GM18505 (cell line): ENCODE measurements around the gene IL1A.

Experiments
- ATAC-seq: cut with Tn5 transposase; IDR thresholded peaks from one replicate; pipeline ENCODE4 v1.9.1; 2021; ENCODE audit not compliant: unreplicated experiment
- POLR2A ChIP-seq: IDR thresholded peaks from 4 replicates; pipeline ENCODE4 v1.6.1; 2011; ENCODE audit warnings: borderline replicate concordance; ENCODE audit not compliant: insufficient read depth, insufficient read length; ENCODE audit errors: extremely low read depth

Gene IL1A

DNA sequence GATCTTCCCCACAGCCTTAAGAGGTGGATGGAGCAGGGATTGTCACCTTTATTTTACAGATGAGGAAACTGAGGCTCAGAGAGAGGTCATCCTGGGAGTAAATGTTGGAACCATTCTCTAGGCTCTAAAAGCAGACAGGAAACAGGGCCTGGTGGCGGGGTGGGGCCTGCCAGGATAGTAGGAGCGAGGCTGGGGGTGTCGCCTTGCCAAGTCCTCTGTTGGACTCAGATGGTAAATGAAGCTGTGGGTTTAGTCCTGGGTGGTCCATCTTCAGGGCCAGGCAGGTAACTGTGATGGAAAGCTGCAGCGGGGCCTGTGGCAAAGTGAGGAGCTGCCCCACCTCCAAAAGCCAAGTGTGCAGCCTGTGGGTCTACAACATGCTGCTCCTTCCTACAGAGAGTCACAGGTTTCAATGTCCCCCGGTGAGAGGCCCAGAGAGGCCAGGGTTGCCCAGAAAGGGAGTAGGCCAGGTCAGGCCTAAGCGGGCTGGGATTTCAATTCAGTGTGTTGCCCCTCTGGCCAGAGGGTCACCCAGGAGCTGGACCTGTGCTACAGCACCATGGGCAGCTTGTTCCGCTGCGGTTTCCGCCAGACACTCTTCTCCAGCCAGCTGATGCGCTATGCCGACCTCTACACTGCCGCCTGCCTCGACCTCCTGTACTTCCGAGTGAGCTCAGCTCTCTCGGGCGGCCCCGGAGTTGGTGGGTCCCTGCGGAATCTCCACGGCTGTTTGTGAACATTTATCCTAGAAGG, 56.8 kb downstream of the IL1A start:
- no peak for TF ChIP-seq POLR2A

DNA sequence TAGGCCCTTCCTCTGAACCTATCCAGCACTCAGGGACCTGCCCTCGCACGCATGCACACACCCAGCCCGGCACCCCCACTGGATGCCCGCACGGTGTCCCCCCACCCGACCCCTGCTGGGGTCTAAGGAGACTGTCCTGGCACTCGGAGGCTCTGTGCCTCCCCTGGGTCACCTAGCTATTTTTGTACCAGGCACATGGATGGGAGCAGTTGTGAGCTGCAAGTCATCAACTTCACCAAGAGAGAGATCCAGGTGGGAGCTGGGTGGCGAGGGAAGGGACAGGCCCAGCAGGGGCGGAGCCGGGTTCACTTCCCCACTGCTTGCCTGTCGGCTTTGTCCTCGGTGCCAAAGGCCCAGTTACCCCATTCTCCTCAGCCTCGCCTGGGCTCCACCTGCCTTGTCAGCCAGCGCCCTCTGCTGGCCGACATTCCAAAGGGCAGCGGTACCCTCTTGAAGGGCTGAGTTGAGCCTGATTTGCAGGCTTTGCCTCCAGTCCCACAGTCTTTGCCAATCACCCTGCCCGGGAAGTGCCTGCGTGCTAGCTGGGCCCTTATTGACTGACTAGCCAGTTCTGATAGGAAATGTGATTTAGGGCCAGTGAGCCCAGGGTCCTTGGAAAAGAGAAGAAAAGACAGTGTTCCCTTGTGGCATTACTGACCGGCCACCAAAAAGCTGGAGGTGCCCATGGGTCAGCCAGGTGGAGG, 57.7 kb downstream of the IL1A start:
- peak; percentile 11 for TF ChIP-seq POLR2A
- ATAC-seq: peak; percentile 66

More for the DNA sequence above, 56.8 kb downstream of the IL1A start:
- ATAC-seq: no peak

DNA sequence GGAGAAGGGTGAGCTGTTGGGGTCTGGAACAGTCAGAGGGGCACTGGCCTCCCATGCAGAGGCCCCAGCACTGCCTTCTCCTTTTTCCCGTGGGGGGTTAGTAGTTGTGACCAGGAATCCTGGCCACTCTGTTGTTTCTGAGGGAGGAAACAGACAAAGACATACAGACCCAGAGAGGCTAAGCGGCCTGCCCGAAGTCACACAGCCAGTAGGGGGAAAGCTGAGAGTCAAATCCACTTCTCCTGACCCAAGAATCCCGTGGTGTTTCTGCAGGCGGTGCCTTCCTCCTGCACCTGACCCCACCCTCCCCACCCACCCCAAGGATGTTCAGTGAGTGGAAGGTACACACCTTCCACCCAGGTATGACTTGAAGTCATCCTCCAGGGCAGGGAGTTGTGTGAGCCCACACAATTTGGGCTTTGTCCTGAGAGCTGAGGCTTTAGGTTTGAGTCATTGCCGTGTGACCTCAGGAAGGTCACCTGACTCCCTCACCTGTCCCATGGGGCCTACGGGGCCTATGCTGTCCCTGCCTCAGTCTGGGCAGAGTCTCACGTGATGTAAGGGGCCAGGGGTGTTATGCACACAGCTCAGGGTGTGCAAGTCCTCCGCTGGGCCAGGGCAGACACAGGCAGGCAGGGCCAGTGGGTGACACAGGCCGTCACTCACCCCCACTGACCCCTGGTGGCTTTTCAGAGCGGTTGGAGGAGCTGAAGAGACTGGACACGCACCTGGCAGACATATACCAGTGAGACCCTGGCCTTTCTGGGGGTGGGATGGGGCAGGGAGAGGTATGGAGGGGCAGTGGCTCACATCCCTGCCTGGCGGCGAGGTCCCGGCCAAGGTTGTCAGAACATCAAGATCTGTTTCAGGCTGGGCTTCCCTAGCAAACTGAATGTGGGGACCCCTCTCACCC, 58.5 kb downstream of the IL1A start:
- TF ChIP-seq POLR2A: no peak
- ATAC-seq: no peak

DNA sequence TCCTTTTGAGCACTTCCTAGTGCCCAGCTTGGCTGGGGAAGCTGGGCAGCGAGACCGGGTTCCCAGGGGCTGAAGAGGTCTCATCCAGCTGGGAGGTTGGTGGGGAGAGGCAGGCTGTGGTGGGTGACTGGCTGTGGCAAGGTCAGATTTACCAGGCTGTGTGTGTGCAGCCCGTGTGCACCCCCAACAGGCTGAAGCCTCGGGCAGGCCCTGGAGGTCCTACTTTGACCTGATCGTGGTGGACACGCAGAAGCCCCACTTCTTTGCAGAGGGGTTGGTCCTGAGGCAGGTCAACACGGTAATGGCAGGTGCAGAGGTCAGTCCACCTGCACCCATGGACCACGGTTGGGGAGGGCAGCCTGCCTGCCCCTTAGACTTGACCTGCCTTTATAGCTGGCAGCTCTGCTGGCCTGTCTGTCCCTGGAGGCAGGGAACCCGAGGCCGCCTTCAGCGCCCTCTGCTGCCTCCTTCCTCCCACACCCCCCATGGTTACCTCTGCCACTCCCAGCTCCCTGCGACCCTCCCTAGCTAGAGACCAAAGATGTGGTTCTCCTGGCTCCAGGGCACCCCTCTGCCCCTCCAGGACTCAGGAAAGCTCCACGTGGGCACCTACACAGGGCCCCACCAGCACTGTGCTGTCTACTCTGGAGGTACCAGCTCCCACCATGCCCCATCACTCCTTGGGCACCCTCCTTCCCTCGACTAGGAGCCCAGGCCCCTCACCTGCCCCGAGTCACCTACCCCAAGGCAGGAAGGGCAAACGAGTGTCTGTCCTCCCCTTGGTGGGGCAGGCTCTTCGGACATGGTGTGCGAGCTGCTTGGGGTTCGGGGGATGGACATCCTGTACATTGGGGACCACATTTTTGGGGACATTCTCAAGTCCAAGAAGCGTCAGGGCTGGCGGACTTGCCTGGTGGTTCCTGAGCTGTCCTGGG, 59.4 kb downstream of the IL1A start:
- ATAC-seq: no peak
- TF ChIP-seq POLR2A: no peak

DNA sequence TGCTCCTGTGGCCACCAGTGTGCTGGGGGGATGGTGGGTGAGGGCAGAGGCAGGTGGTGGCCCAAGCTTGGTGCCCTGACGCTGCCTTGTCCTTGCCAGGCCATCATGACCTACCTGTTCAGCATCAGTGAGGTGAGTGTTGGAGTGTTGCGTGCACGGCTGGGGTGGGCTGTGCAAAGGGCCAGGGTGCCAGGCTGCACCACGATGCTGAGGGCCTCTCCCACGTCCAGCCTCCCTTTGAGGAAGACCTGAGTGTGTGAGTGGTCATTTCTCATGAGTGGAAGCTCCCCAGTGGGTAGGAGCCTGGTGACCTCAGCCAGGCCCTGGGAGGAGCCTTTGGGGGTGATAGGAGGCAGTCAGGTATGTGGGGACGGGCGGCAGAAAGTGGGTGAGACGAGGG, 60.3 kb downstream of the IL1A start:
- no peak for ATAC-seq
- TF ChIP-seq POLR2A: no peak
